ENCODE results near the gene HDAC1. TPM values are rescaled to one million over a fixed set of nuclear protein-coding genes. Genes with fewer than 3 reads are reported as not detected.

The HDAC1 gene
- total and polyA plus RNA-seq, 2 of the 13 experiments (the other 11 are each of a cell fraction or from before 2014, with no cell fraction given), result 93.5 to 189 TPM

DNA sequence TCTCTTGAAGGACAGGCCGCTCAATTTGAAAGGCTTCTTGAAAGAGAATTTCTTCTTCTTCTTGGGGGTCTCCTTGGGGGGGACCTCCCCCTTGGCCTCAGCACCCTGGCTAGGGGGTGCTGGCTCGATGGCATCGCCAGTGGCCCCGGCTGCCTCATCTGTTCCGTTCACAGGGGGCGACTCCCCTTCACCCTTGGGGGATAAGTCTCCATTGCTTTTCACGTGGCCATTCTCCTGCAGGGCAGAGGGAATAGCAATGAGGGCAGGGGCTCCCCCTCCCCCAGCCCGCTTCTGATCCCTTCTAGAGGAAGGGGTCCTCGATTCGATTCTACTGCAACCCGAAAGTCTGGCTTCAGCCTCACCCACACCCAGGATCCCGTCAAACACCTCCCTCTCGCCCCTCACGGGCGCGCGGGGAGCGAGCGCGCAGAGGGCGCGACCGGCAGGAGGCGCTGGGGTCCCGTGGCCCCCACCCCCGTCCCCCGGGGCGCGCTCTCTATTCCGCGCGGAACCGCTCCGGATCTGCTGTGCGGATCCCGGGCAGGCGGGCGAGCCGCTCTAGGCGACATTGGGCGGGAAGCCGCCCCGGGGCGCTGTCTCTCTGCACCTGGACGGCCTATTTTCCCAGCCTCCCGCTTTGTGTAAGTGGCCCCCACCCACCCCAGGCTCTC lies 43.1 kb downstream of the HDAC1 start (continued):
- TF ChIP-seq, protein P1, sequence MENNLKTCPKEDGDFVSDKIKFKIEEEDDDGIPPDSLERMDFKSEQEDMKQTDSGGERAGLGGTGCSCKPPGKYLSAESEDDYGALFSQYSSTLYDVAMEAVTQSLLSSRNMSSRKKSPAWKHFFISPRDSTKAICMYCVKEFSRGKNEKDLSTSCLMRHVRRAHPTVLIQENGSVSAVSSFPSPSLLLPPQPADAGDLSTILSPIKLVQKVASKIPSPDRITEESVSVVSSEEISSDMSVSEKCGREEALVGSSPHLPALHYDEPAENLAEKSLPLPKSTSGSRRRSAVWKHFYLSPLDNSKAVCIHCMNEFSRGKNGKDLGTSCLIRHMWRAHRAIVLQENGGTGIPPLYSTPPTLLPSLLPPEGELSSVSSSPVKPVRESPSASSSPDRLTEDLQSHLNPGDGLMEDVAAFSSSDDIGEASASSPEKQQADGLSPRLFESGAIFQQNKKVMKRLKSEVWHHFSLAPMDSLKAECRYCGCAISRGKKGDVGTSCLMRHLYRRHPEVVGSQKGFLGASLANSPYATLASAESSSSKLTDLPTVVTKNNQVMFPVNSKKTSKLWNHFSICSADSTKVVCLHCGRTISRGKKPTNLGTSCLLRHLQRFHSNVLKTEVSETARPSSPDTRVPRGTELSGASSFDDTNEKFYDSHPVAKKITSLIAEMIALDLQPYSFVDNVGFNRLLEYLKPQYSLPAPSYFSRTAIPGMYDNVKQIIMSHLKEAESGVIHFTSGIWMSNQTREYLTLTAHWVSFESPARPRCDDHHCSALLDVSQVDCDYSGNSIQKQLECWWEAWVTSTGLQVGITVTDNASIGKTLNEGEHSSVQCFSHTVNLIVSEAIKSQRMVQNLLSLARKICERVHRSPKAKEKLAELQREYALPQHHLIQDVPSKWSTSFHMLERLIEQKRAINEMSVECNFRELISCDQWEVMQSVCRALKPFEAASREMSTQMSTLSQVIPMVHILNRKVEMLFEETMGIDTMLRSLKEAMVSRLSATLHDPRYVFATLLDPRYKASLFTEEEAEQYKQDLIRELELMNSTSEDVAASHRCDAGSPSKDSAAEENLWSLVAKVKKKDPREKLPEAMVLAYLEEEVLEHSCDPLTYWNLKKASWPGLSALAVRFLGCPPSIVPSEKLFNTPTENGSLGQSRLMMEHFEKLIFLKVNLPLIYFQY (CRISPR knock-in tag; IDR thresholded peaks at IDR 0.05; ENCODE audit: borderline replicate concordance), result 0 out of 2 replicates have a peak, but pooled peaks have one; percentile 21
- 0 out of 2 replicates have a peak, but pooled peaks have one; percentile 37 for TF ChIP-seq ZSCAN29 (CRISPR knock-in tag; conservative IDR thresholded peaks at IDR 0.05)
- TF ChIP-seq SOX13 (IDR thresholded peaks at IDR 0.05), result no peak
- peak in 1 of 2 experiments; percentile 34; a peak in 1 of 4 replicates for TF ChIP-seq SOX13 (CRISPR knock-in tag; conservative IDR thresholded peaks at IDR 0.05 in 1 of 2, IDR thresholded peaks at IDR 0.05 in 1 of 2)
- no peak for TF ChIP-seq ZNF382 (CRISPR knock-in tag; IDR thresholded peaks at IDR 0.05; ENCODE audit: borderline replicate concordance)
- TF ChIP-seq, protein P2, sequence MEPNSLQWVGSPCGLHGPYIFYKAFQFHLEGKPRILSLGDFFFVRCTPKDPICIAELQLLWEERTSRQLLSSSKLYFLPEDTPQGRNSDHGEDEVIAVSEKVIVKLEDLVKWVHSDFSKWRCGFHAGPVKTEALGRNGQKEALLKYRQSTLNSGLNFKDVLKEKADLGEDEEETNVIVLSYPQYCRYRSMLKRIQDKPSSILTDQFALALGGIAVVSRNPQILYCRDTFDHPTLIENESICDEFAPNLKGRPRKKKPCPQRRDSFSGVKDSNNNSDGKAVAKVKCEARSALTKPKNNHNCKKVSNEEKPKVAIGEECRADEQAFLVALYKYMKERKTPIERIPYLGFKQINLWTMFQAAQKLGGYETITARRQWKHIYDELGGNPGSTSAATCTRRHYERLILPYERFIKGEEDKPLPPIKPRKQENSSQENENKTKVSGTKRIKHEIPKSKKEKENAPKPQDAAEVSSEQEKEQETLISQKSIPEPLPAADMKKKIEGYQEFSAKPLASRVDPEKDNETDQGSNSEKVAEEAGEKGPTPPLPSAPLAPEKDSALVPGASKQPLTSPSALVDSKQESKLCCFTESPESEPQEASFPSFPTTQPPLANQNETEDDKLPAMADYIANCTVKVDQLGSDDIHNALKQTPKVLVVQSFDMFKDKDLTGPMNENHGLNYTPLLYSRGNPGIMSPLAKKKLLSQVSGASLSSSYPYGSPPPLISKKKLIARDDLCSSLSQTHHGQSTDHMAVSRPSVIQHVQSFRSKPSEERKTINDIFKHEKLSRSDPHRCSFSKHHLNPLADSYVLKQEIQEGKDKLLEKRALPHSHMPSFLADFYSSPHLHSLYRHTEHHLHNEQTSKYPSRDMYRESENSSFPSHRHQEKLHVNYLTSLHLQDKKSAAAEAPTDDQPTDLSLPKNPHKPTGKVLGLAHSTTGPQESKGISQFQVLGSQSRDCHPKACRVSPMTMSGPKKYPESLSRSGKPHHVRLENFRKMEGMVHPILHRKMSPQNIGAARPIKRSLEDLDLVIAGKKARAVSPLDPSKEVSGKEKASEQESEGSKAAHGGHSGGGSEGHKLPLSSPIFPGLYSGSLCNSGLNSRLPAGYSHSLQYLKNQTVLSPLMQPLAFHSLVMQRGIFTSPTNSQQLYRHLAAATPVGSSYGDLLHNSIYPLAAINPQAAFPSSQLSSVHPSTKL (CRISPR knock-in tag; IDR thresholded peaks at IDR 0.05), result peak; percentile 32; the same call in 1 of the 2 replicates
- TF ChIP-seq IRX3 (CRISPR knock-in tag; IDR thresholded peaks at IDR 0.05; ENCODE audit: borderline replicate concordance, low read depth), result no peak
- TF ChIP-seq, protein P3, sequence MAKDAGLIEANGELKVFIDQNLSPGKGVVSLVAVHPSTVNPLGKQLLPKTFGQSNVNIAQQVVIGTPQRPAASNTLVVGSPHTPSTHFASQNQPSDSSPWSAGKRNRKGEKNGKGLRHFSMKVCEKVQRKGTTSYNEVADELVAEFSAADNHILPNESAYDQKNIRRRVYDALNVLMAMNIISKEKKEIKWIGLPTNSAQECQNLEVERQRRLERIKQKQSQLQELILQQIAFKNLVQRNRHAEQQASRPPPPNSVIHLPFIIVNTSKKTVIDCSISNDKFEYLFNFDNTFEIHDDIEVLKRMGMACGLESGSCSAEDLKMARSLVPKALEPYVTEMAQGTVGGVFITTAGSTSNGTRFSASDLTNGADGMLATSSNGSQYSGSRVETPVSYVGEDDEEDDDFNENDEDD (CRISPR knock-in tag; IDR thresholded peaks at IDR 0.05; ENCODE audit: borderline replicate concordance), result no peak
- TF ChIP-seq ZFP41 (CRISPR knock-in tag; IDR thresholded peaks at IDR 0.05; ENCODE audit: borderline replicate concordance), result no peak
- TF ChIP-seq, protein P4, sequence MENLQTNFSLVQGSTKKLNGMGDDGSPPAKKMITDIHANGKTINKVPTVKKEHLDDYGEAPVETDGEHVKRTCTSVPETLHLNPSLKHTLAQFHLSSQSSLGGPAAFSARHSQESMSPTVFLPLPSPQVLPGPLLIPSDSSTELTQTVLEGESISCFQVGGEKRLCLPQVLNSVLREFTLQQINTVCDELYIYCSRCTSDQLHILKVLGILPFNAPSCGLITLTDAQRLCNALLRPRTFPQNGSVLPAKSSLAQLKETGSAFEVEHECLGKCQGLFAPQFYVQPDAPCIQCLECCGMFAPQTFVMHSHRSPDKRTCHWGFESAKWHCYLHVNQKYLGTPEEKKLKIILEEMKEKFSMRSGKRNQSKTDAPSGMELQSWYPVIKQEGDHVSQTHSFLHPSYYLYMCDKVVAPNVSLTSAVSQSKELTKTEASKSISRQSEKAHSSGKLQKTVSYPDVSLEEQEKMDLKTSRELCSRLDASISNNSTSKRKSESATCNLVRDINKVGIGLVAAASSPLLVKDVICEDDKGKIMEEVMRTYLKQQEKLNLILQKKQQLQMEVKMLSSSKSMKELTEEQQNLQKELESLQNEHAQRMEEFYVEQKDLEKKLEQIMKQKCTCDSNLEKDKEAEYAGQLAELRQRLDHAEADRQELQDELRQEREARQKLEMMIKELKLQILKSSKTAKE (CRISPR knock-in tag; IDR thresholded peaks at IDR 0.05; ENCODE audit: borderline replicate concordance), result no peak
- TF ChIP-seq ZNF720 (CRISPR knock-in tag; IDR thresholded peaks at IDR 0.05), result no peak
- TF ChIP-seq HES4 (CRISPR knock-in tag; IDR thresholded peaks at IDR 0.05; ENCODE audit: borderline replicate concordance), result no peak
- TF ChIP-seq, protein P5, sequence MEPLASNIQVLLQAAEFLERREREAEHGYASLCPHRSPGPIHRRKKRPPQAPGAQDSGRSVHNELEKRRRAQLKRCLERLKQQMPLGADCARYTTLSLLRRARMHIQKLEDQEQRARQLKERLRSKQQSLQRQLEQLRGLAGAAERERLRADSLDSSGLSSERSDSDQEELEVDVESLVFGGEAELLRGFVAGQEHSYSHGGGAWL (CRISPR knock-in tag; IDR thresholded peaks at IDR 0.05), result peak; percentile 32; the same call in 1 of the 2 replicates
- no peak for TF ChIP-seq CAMTA2 (CRISPR knock-in tag; IDR thresholded peaks at IDR 0.05; ENCODE audit: borderline replicate concordance)

Measured in HepG2 (cell line).